Activated CD8-positive, alpha-beta T cell treated with anti-CD3 and anti-CD28 coated beads for 36 hours (primary cell): ENCODE results near the gene ZNF770. TPM values are rescaled to one million over a fixed set of nuclear protein-coding genes. Genes with fewer than 3 reads are reported as not detected.
A peak's percentile ranks its signal among the peaks of the same experiment; 100 is the strongest.

Source experiments
- ATAC-seq: fragments of 200-7000 bp; cut with Tn5 transposase; one replicate; pipeline ENCODE4 v1.10.0; 2021; ENCODE audit warnings: mild to moderate bottlenecking, moderate library complexity
- CTCF ChIA-PET: fragments of 350-600 bp; sonication (Branson Sonifier 250); formaldehyde crosslinking; loops from one replicate; lab custom pipeline; 2021; ENCODE audit warnings: antibody characterized with exemption; lab: Charles Lee
- POLR2A ChIA-PET: fragments of 350-600 bp; sonication (Branson Sonifier 250); formaldehyde crosslinking; loops from one replicate; lab custom pipeline; 2021; ENCODE audit warnings: antibody characterized with exemption; lab: Charles Lee
- DNase-seq: peaks from one replicate; pipeline ENCODE4 v3.0.0-alpha.2; 2020
- H3K27ac Mint-ChIP-seq: one replicate; pipeline ENCODE4 v1.8.0; 2021; ENCODE audit warnings: mild to moderate bottlenecking, mixed read lengths
- H3K27me3 Mint-ChIP-seq: one replicate; pipeline ENCODE4 v1.8.0; 2021; ENCODE audit warnings: mixed read lengths
- H3K36me3 Mint-ChIP-seq: one replicate; pipeline ENCODE4 v1.8.0; 2021; ENCODE audit warnings: low read depth, mixed read lengths
- H3K4me1 Mint-ChIP-seq: one replicate; pipeline ENCODE4 v1.8.0; 2021; ENCODE audit warnings: low read depth, mixed read lengths
- H3K4me3 Mint-ChIP-seq: one replicate; pipeline ENCODE4 v1.8.0; 2021; ENCODE audit warnings: mild to moderate bottlenecking, moderate library complexity, mixed read lengths
- H3K9me3 Mint-ChIP-seq: one replicate; pipeline ENCODE4 v1.8.0; 2021; ENCODE audit warnings: mixed read lengths
- intact Hi-C: fragments of 100-400 bp; cut with micrococcal nuclease; formaldehyde crosslinking; loops from one replicate; pipeline ENCODE4 v1.10.0; 2022
- total RNA-seq, 2 experiments: library from RNA; stranded (reverse); gene quantifications; one replicate each; pipeline ENCODE4 v1.2.3, GENCODE V29; 2021
- TF ChIP-seq, protein P1 (sequence below): fragments of 200-600 bp; IDR thresholded peaks from one replicate; pipeline ENCODE4 v1.8.0; 2022; ENCODE audit warnings: antibody characterized with exemption, mild to moderate bottlenecking

Gene ZNF770
- total RNA-seq, 2 experiments from 2014 or later: 67.0 to 67.2 TPM

DNA sequence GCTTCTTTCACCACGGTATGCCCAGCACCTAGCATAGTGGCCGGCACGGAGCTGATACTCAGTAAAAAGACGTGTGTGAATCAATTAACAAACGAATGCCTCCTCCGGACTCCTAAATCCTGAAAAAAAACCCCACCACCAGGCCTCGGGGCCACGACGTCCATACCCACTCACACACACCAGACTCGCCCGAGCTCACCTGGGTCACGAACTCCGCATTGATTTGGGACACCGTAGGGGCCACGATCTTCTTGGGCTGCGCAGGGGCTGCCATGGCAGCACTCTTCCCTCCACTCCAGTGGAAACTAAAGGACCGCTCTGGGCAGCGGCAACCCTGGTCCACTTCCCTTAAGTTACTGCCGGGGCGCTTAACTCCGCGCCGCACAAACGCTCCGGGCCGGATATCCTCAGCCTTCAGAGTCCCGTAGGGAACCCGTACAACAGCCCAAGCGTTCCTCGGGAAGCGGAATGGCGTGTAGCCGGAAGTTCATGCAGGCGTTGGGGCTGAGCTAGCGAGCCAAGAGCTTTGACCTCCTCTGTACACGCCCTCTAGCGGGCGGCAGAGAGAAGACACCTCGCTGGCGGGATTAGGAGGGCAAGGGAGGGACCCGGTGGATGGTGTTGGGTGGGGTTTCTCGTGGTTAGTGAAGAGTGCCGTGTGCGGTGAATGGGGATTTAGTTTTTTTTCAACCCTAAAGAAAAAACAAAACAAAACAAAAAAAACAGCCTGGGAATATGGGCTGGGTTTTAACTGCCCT lies 18.6 kb downstream of the ZNF770 start, which contains the start of gene AQR:
TSS of gene AQR (minus strand) at position 403 of the 758 bp plus-strand sequence. CDS start at position 274, 129 bp downstream.
- H3K9me3 Mint-ChIP-seq: no peaks in the 10 kb centered on the region
- ATAC-seq: peak; percentile 98
- peak; percentile 94 for DNase-seq
- TF ChIP-seq, protein P1, sequence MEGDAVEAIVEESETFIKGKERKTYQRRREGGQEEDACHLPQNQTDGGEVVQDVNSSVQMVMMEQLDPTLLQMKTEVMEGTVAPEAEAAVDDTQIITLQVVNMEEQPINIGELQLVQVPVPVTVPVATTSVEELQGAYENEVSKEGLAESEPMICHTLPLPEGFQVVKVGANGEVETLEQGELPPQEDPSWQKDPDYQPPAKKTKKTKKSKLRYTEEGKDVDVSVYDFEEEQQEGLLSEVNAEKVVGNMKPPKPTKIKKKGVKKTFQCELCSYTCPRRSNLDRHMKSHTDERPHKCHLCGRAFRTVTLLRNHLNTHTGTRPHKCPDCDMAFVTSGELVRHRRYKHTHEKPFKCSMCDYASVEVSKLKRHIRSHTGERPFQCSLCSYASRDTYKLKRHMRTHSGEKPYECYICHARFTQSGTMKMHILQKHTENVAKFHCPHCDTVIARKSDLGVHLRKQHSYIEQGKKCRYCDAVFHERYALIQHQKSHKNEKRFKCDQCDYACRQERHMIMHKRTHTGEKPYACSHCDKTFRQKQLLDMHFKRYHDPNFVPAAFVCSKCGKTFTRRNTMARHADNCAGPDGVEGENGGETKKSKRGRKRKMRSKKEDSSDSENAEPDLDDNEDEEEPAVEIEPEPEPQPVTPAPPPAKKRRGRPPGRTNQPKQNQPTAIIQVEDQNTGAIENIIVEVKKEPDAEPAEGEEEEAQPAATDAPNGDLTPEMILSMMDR: peak; percentile 81
- peaks cover 31% of the 10 kb centered on the region for H3K4me1 Mint-ChIP-seq
- ChIA-PET POLR2A (interaction anchor here (0.8 to 2.3 kb wide), 8 partner anchors 11 to 51 kb away, joined by 3 to 25 read pairs (median 4); partner anchors contain the start of gene ZNF770), CTCF (interaction anchor here (1.0 to 2.3 kb wide), 12 partner anchors 11 to 475 kb away, joined by 3 to 20 read pairs (median 5); partner anchors contain the start of gene ZNF770)
- H3K36me3 Mint-ChIP-seq: peaks cover 13% of the 10 kb centered on the region
- peak within 1 kb of the TSS; percentile 96 for H3K27ac Mint-ChIP-seq
- no peaks in the 10 kb centered on the region for H3K27me3 Mint-ChIP-seq
- H3K4me3 Mint-ChIP-seq: peak within 1 kb of the TSS; percentile 100
- intact Hi-C loops: loop anchor here (2.0 kb wide), 1 partner anchor 19 kb away; the partner anchor contains the start of gene ZNF770

DNA sequence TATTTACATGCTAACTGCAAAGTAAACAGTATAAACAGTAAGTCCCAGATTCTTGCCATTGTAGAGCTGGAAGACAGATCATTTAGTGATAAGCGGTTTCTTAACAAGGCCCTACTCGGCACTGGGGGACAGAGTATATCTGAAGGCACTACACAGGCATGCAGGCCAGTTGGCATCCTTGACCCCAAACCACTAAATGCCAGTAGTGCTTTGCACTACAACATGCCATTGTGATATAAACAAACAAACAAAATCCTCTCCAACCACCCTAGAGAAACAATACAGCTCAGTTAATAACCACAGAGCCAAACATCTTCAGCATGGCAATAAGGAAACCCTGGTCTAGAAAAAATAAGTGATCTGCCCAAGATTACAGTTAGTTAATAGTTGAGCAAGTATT lies 23.8 kb downstream of the ZNF770 start:
- TF ChIP-seq, protein P1: no peak
- DNase-seq: no peak
- intact Hi-C loops: no loop called here
- CTCF ChIA-PET: no interaction called here
- POLR2A ChIA-PET: no interaction called here
- Mint-ChIP-seq H3K9me3 (no peaks in the 10 kb centered on the region), H3K27me3 (no peaks in the 10 kb centered on the region), H3K4me3 (no peak overlapping the region), H3K27ac (no peak overlapping the region), H3K4me1 (peaks cover 37% of the 10 kb centered on the region), H3K36me3 (peaks cover 21% of the 10 kb centered on the region)
- ATAC-seq: no peak

DNA sequence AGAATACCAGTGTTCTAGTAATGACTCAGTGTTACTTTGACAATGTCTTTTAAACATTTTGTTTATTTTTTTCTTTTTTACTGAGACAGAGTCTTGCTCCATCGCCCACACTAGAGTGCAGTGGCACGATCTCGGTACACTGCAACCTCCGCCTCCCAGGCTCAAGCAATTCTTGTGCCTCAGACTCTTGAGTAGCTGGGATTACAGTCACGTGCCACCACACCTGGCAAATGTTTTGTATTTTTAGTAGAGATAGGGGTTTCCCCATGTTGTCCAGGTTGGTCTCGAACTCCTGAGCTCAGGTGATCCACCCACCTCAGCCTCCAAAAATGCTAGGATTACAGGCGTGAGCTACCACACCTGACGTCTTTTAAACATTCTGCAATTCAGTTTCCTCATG lies 34.2 kb downstream of the ZNF770 start:
- no peak for ATAC-seq
- Mint-ChIP-seq H3K4me1 (peaks cover 10% of the 10 kb centered on the region), H3K36me3 (peaks cover 18% of the 10 kb centered on the region), H3K4me3 (no peak overlapping the region), H3K27ac (no peak overlapping the region), H3K9me3 (no peaks in the 10 kb centered on the region), H3K27me3 (no peaks in the 10 kb centered on the region)
- no peak for DNase-seq
- ChIA-PET CTCF (interaction anchor here (1.2 to 2.5 kb wide), 3 partner anchors 9 to 16 kb away, joined by 3 to 6 read pairs (median 4); partner anchors contain the start of gene AQR), POLR2A (interaction anchor here (0.6 to 1.7 kb wide), 2 partner anchors 9 to 851 kb away, joined by 3 to 4 read pairs; no protein-coding TSS in a partner anchor)
- TF ChIP-seq, protein P1: no peak
- intact Hi-C loops: no loop called here

DNA sequence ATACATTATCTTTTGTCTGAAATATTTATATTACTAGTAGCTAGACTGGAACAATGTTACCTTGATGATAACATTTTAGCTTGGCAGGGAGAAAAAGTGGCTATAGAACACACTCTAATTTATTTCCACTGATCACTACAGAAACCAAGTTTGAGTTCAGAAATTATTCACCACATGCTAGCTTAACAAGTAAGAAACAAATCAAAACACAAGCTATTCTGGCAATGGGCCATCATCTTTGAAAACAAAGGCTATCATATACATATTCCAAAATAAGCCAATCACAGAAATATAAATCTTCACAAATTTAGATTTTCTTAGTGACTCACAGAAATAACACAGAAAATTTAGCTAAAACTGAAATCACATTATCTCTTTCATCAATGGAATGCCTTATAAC lies 35.6 kb downstream of the ZNF770 start:
- no peaks in the 10 kb centered on the region for H3K27me3 Mint-ChIP-seq
- TF ChIP-seq, protein P1: no peak
- no peak overlapping the region for H3K4me3 Mint-ChIP-seq
- no peaks in the 10 kb centered on the region for H3K9me3 Mint-ChIP-seq
- peaks cover 19% of the 10 kb centered on the region for H3K36me3 Mint-ChIP-seq
- POLR2A ChIA-PET: interaction anchor here (1.2 kb wide), 1 partner anchor 16 kb away, joined by 3 read pairs; no protein-coding TSS in a partner anchor
- no peak for ATAC-seq
- peaks cover 9% of the 10 kb centered on the region for H3K4me1 Mint-ChIP-seq
- H3K27ac Mint-ChIP-seq: peak overlapping the region; percentile 34
- CTCF ChIA-PET: interaction anchor here (1.3 to 2.5 kb wide), 3 partner anchors 8 to 17 kb away, joined by 3 to 6 read pairs (median 3); partner anchors contain the start of gene AQR
- no peak for DNase-seq
- intact Hi-C loops: no loop called here
